HepG2 (cell line): ENCODE data around the gene CDC42EP1. TPM values are rescaled to one million over a fixed set of nuclear protein-coding genes. Genes with fewer than 3 reads are reported as not detected.
A peak's percentile ranks its signal among the peaks of the same experiment; 100 is the strongest.

Experiments used
- AKAP8 ChIP-seq: sonication (generic); formaldehyde crosslinking; IDR thresholded peaks from 2 replicates; pipeline ENCODE4 v1.5.1; 2020; ENCODE audit warnings: mild to moderate bottlenecking, missing genetic modification reagents
- CBX1 ChIP-seq: IDR thresholded peaks from one replicate; pipeline ENCODE4 v1.6.1; 2016; ENCODE audit warnings: antibody characterized with exemption, low read depth
- CENPX ChIP-seq: sonication (generic); formaldehyde crosslinking; IDR thresholded peaks from 2 replicates; pipeline ENCODE4 v1.9.0; 2021; ENCODE audit warnings: mild to moderate bottlenecking, missing genetic modification reagents, moderate library complexity
- DZIP1 ChIP-seq: sonication (generic); formaldehyde crosslinking; IDR thresholded peaks from 2 replicates; pipeline ENCODE4 v1.5.0; 2020; ENCODE audit warnings: mild to moderate bottlenecking, missing genetic modification reagents
- GLI4 ChIP-seq: sonication (generic); formaldehyde crosslinking; IDR thresholded peaks from 2 replicates; pipeline ENCODE4 v1.5.1; 2020; ENCODE audit warnings: missing genetic modification reagents, mild to moderate bottlenecking, moderate library complexity, borderline replicate concordance
- KLF13 ChIP-seq: sonication (generic); formaldehyde crosslinking; IDR thresholded peaks from 2 replicates; pipeline ENCODE4 v1.4.0; 2020; ENCODE audit warnings: mild to moderate bottlenecking, missing genetic modification reagents
- KLF9 ChIP-seq: IDR thresholded peaks from 2 replicates; pipeline ENCODE4 v1.6.1; 2016; ENCODE audit warnings: low read depth
- MEIS1 ChIP-seq: sonication (generic); formaldehyde crosslinking; IDR thresholded peaks from 2 replicates; pipeline ENCODE4 v1.9.0; 2021; ENCODE audit warnings: mild to moderate bottlenecking, missing genetic modification reagents, moderate library complexity, borderline replicate concordance
- NAIF1 ChIP-seq: sonication (generic); formaldehyde crosslinking; IDR thresholded peaks from 2 replicates; pipeline ENCODE4 v1.5.0; 2020; ENCODE audit warnings: mild to moderate bottlenecking, missing genetic modification reagents, borderline replicate concordance
- PRPF4 ChIP-seq: fragments of 200-400 bp; formaldehyde crosslinking; IDR thresholded peaks from 2 replicates; pipeline ENCODE4 v1.6.1; 2016; ENCODE audit warnings: low read length, low read depth; ENCODE audit not compliant: poor library complexity, severe bottlenecking
- RORA ChIP-seq: sonication (generic); formaldehyde crosslinking; IDR thresholded peaks from 2 replicates; pipeline ENCODE4 v1.5.0; 2020; ENCODE audit warnings: mild to moderate bottlenecking, missing genetic modification reagents, moderate library complexity
- SP5 ChIP-seq: IDR thresholded peaks from 2 replicates; pipeline ENCODE4 v1.6.1; 2016; ENCODE audit warnings: low read depth, borderline replicate concordance
- ZFX ChIP-seq: sonication (generic); formaldehyde crosslinking; IDR thresholded peaks from 2 replicates; pipeline ENCODE4 v1.4.0; 2020; ENCODE audit warnings: mild to moderate bottlenecking, low read depth, missing genetic modification reagents, moderate library complexity
- ZMAT5 ChIP-seq: sonication (generic); formaldehyde crosslinking; IDR thresholded peaks from 2 replicates; pipeline ENCODE4 v1.5.0; 2020; ENCODE audit warnings: mild to moderate bottlenecking, low read depth, missing genetic modification reagents, borderline replicate concordance
- ZNF333 ChIP-seq: sonication (generic); formaldehyde crosslinking; IDR thresholded peaks from 2 replicates; pipeline ENCODE4 v1.4.0; 2020; ENCODE audit warnings: mild to moderate bottlenecking, missing genetic modification reagents, borderline replicate concordance
- ZNF558 ChIP-seq: sonication (generic); formaldehyde crosslinking; IDR thresholded peaks from 2 replicates; pipeline ENCODE4 v1.9.0; 2022; ENCODE audit warnings: mild to moderate bottlenecking, missing genetic modification reagents, borderline replicate concordance
- ZNF709 ChIP-seq: sonication (generic); formaldehyde crosslinking; IDR thresholded peaks from 2 replicates; pipeline ENCODE4 v1.5.0; 2020; ENCODE audit warnings: mild to moderate bottlenecking, missing genetic modification reagents
- ZNF766 ChIP-seq: sonication (generic); formaldehyde crosslinking; IDR thresholded peaks from 2 replicates; pipeline ENCODE4 v1.5.0; 2020; ENCODE audit warnings: missing genetic modification reagents, borderline replicate concordance
- polyA plus RNA-seq, 8 experiments: library from polyadenylated mRNA; depleted of rRNA in 3 of 8; stranded (reverse) in 7 of 8; unstranded in 1 of 8; fragments of >200 nt; fragmentation: Illumina TruSeq in 4 of 8; extraction: Trizol in 4 of 8; gene quantifications; 2 replicates each; pipeline versions ENCODE4 v1.2.1 to v1.2.3, GENCODE V29; 2011 to 2016; ENCODE audit warnings: low read depth in 4 of 8, missing spikeins in 1 of 8, mixed read lengths in 1 of 8; ENCODE audit not compliant: insufficient read depth in 1 of 8
- total RNA-seq, 5 experiments: library from RNA; depleted of rRNA; stranded (reverse); fragments of >200 nt; fragmentation: Illumina TruSeq; extraction: Trizol; gene quantifications; 2 replicates each; pipeline ENCODE4 v1.2.3, GENCODE V29; 2016; ENCODE audit warnings: low read depth in 1 of 5
- TF ChIP-seq, protein P1 (sequence below): sonication (generic); formaldehyde crosslinking; IDR thresholded peaks from 2 replicates; pipeline ENCODE4 v1.4.0; 2020; ENCODE audit warnings: missing genetic modification reagents, borderline replicate concordance
- TF ChIP-seq, protein P2 (sequence below): sonication (generic); formaldehyde crosslinking; IDR thresholded peaks from 2 replicates; pipeline ENCODE4 v1.5.1; 2020; ENCODE audit warnings: mild to moderate bottlenecking, missing genetic modification reagents, moderate library complexity

The CDC42EP1 gene
- total and polyA plus RNA-seq, 2 of the 13 experiments (the other 11 are each of a cell fraction or from before 2014, with no cell fraction given), result 17.1 to 29.5 TPM

GRCh38 chr22:37552524-37553163 is 7.6 kb upstream of the CDC42EP1 start (continued):
- TF ChIP-seq, protein P1, sequence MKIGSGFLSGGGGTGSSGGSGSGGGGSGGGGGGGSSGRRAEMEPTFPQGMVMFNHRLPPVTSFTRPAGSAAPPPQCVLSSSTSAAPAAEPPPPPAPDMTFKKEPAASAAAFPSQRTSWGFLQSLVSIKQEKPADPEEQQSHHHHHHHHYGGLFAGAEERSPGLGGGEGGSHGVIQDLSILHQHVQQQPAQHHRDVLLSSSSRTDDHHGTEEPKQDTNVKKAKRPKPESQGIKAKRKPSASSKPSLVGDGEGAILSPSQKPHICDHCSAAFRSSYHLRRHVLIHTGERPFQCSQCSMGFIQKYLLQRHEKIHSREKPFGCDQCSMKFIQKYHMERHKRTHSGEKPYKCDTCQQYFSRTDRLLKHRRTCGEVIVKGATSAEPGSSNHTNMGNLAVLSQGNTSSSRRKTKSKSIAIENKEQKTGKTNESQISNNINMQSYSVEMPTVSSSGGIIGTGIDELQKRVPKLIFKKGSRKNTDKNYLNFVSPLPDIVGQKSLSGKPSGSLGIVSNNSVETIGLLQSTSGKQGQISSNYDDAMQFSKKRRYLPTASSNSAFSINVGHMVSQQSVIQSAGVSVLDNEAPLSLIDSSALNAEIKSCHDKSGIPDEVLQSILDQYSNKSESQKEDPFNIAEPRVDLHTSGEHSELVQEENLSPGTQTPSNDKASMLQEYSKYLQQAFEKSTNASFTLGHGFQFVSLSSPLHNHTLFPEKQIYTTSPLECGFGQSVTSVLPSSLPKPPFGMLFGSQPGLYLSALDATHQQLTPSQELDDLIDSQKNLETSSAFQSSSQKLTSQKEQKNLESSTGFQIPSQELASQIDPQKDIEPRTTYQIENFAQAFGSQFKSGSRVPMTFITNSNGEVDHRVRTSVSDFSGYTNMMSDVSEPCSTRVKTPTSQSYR (CRISPR knock-in tag), result no peak
- no peak for TF ChIP-seq DZIP1 (CRISPR knock-in tag)
- TF ChIP-seq ZNF558 (CRISPR knock-in tag), result no peak
- no peak for TF ChIP-seq ZMAT5 (CRISPR knock-in tag)
- TF ChIP-seq RORA (CRISPR knock-in tag), result no peak
- peak; percentile 20; the same call in 1 of the 2 replicates for TF ChIP-seq ZFX (CRISPR knock-in tag)
- TF ChIP-seq KLF13 (CRISPR knock-in tag), result no peak
- no peak for TF ChIP-seq MEIS1
- no peak for TF ChIP-seq GLI4 (CRISPR knock-in tag)
- TF ChIP-seq SP5 (CRISPR knock-in tag), result peak; percentile 63
- TF ChIP-seq PRPF4, result no peak
- no peak for TF ChIP-seq NAIF1 (CRISPR knock-in tag)
- no peak for TF ChIP-seq KLF9
- TF ChIP-seq CENPX (CRISPR knock-in tag), result no peak
- TF ChIP-seq ZNF333 (CRISPR knock-in tag), result no peak
- TF ChIP-seq CBX1, result no peak
- 0 out of 2 replicates have a peak, but pooled peaks have one; percentile 12 for TF ChIP-seq AKAP8 (CRISPR knock-in tag)
- TF ChIP-seq, protein P2, sequence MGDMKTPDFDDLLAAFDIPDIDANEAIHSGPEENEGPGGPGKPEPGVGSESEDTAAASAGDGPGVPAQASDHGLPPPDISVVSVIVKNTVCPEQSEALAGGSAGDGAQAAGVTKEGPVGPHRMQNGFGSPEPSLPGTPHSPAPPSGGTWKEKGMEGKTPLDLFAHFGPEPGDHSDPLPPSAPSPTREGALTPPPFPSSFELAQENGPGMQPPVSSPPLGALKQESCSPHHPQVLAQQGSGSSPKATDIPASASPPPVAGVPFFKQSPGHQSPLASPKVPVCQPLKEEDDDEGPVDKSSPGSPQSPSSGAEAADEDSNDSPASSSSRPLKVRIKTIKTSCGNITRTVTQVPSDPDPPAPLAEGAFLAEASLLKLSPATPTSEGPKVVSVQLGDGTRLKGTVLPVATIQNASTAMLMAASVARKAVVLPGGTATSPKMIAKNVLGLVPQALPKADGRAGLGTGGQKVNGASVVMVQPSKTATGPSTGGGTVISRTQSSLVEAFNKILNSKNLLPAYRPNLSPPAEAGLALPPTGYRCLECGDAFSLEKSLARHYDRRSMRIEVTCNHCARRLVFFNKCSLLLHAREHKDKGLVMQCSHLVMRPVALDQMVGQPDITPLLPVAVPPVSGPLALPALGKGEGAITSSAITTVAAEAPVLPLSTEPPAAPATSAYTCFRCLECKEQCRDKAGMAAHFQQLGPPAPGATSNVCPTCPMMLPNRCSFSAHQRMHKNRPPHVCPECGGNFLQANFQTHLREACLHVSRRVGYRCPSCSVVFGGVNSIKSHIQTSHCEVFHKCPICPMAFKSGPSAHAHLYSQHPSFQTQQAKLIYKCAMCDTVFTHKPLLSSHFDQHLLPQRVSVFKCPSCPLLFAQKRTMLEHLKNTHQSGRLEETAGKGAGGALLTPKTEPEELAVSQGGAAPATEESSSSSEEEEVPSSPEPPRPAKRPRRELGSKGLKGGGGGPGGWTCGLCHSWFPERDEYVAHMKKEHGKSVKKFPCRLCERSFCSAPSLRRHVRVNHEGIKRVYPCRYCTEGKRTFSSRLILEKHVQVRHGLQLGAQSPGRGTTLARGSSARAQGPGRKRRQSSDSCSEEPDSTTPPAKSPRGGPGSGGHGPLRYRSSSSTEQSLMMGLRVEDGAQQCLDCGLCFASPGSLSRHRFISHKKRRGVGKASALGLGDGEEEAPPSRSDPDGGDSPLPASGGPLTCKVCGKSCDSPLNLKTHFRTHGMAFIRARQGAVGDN (CRISPR knock-in tag), result peak; percentile 47
- TF ChIP-seq ZNF709, result no peak
- no peak for TF ChIP-seq ZNF766
